Endometrial microvascular endothelial cells (primary cell): ENCODE data around the gene C8G. TPM values are rescaled to one million over a fixed set of nuclear protein-coding genes. Genes with fewer than 3 reads are reported as not detected.

Source experiments
- in situ Hi-C: cut with HindIII; loops from 2 replicates; pipeline ENCODE4 v1.10.0; 2017; ENCODE audit warnings: low sequenced_read_pairs, low pct_unique_long_range_greater_than_20kb; ENCODE audit errors: inconsistent ontology term
- total RNA-seq: library from RNA; depleted of rRNA; stranded (reverse); fragments of >200 nt; gene quantifications from one replicate; pipeline ENCODE4 v1.2.3, GENCODE V29; 2015; ENCODE audit errors: inconsistent ontology term

The C8G gene
- total RNA-seq, 1 donor from 2014 or later, result not detected

- in situ Hi-C loops, result no loop called here
These were observed 14.1 kb downstream of the C8G start for GRCh38 chr9:136958898-136959850.

- in situ Hi-C loops, result no loop called here
These were observed 15.3 kb downstream of the C8G start for GRCh38 chr9:136960212-136960937.

- in situ Hi-C loops, result no loop called here
These were observed 15.9 kb downstream of the C8G start for GRCh38 chr9:136960938-136961275.

- in situ Hi-C loops, result no loop called here
These were observed 16.4 kb downstream of the C8G start for GRCh38 chr9:136961279-136962065.

GRCh38 chr9:136962163-136962562 is 17.1 kb downstream of the C8G start:
- in situ Hi-C loops, result no loop called here

GRCh38 chr9:136962701-136963248 is 17.7 kb downstream of the C8G start:
- in situ Hi-C loops, result no loop called here

- in situ Hi-C loops, result no loop called here
These were observed 18.3 kb downstream of the C8G start for GRCh38 chr9:136963341-136963740.

GRCh38 chr9:136963751-136964150 is 18.7 kb downstream of the C8G start:
- in situ Hi-C loops, result no loop called here

GRCh38 chr9:136964171-136964689 is 19.2 kb downstream of the C8G start:
- in situ Hi-C loops, result no loop called here

- in situ Hi-C loops, result no loop called here
These were observed 19.9 kb downstream of the C8G start for GRCh38 chr9:136964833-136965422.

GRCh38 chr9:136965771-136966484 is 20.9 kb downstream of the C8G start:
- in situ Hi-C loops, result no loop called here

- in situ Hi-C loops, result no loop called here
These were observed 23.5 kb downstream of the C8G start for GRCh38 chr9:136968333-136969127.

GRCh38 chr9:136969150-136969549 is 24.1 kb downstream of the C8G start:
- in situ Hi-C loops, result no loop called here

- in situ Hi-C loops, result no loop called here
These were observed 24.7 kb downstream of the C8G start for GRCh38 chr9:136969774-136970173.

- in situ Hi-C loops, result no loop called here
These were observed 25.3 kb downstream of the C8G start for GRCh38 chr9:136970361-136970760.

GRCh38 chr9:136971746-136972145 is 26.7 kb downstream of the C8G start:
- in situ Hi-C loops, result no loop called here

GRCh38 chr9:136972335-136972734 is 27.3 kb downstream of the C8G start:
- in situ Hi-C loops, result no loop called here
